Activated CD4-positive, alpha-beta memory T cell treated with anti-CD3 and anti-CD28 coated beads for 36 hours (primary cell): Measurements from ENCODE around the gene KLHL17. TPM values are rescaled to one million over a fixed set of nuclear protein-coding genes. Genes with fewer than 3 reads are reported as not detected.

Experiments
- total RNA-seq, 2 experiments: library from RNA; stranded (reverse); gene quantifications; one replicate each; pipeline ENCODE4 v1.2.3, GENCODE V29; 2021

The KLHL17 gene
- total RNA-seq, 2 experiments from 2014 or later: 25.8 to 30.6 TPM

Other genes starting within 250 kb of the KLHL17 start
- not detected for gene SAMD11, start 36.7 kb upstream of the KLHL17 start, total RNA-seq
- 100 to 1,000 TPM; 111 to 117 TPM for gene NOC2L, start 1.3 kb upstream of the KLHL17 start, total RNA-seq
- 1 to 10 TPM; 5.8 to 6.0 TPM for gene PLEKHN1, start 5.9 kb downstream of the KLHL17 start, total RNA-seq
- gene PERM1, start 21.5 kb downstream of the KLHL17 start, total RNA-seq: not detected
- gene HES4, start 39.5 kb downstream of the KLHL17 start, total RNA-seq: 1 to 10 TPM; 1.7 to 2.0 TPM
- gene ISG15, start 52.9 kb downstream of the KLHL17 start, total RNA-seq: 100 to 1,000 TPM in 1 of 2 experiments, 10 to 100 TPM in 1; 96.9 to 108 TPM
- 10 to 100 TPM; 33.2 to 35.6 TPM for gene AGRN, start 59.5 kb downstream of the KLHL17 start, total RNA-seq
- gene RNF223, start 113.7 kb downstream of the KLHL17 start, total RNA-seq: not detected
- gene C1orf159, start 155.5 kb downstream of the KLHL17 start, total RNA-seq: 10 to 100 TPM; 19.5 to 20.5 TPM
- gene TTLL10, start 213.3 kb downstream of the KLHL17 start, total RNA-seq: not detected
- 100 to 1,000 TPM; 375 to 387 TPM for gene TNFRSF18, start 246.0 kb downstream of the KLHL17 start, total RNA-seq